GM21529 (cell line): ENCODE data around the gene USP12.

ENCODE experiments used
- ATAC-seq: cut with Tn5 transposase; IDR thresholded peaks from one replicate; pipeline ENCODE4 v1.9.1; 2021; ENCODE audit not compliant: unreplicated experiment

The USP12 gene

GRCh38 chr13:27038323-27038722 is 133.3 kb downstream of the USP12 start:
- ATAC-seq: no peak

GRCh38 chr13:27037571-27037970 is 134.0 kb downstream of the USP12 start:
- ATAC-seq: no peak

GRCh38 chr13:27037171-27037570 is 134.4 kb downstream of the USP12 start:
- ATAC-seq: no peak

GRCh38 chr13:27036236-27036981 is 135.2 kb downstream of the USP12 start:
- no peak for ATAC-seq

- ATAC-seq: no peak
These were observed 135.7 kb downstream of the USP12 start for GRCh38 chr13:27035892-27036235.

- ATAC-seq: no peak
These were observed 136.9 kb downstream of the USP12 start for GRCh38 chr13:27034678-27035111.

GRCh38 chr13:27028683-27029480 is 142.7 kb downstream of the USP12 start:
- ATAC-seq: no peak

- ATAC-seq: no peak
These were observed 144.4 kb downstream of the USP12 start for GRCh38 chr13:27027086-27027667.

- ATAC-seq: no peak
These were observed 145.2 kb downstream of the USP12 start for GRCh38 chr13:27026396-27026795.

- ATAC-seq: no peak
These were observed 146.7 kb downstream of the USP12 start for GRCh38 chr13:27024776-27025492.

- ATAC-seq: no peak
These were observed 147.5 kb downstream of the USP12 start for GRCh38 chr13:27024074-27024461.

- ATAC-seq: no peak
These were observed 148.1 kb downstream of the USP12 start for GRCh38 chr13:27023385-27024073.

GRCh38 chr13:27022571-27023311 is 148.9 kb downstream of the USP12 start:
- no peak for ATAC-seq

- ATAC-seq: no peak
These were observed 151.2 kb downstream of the USP12 start for GRCh38 chr13:27020415-27020814.

GRCh38 chr13:27018882-27019281 is 152.7 kb downstream of the USP12 start:
- ATAC-seq: no peak

- ATAC-seq: no peak
These were observed 153.2 kb downstream of the USP12 start for GRCh38 chr13:27018344-27018861.

GRCh38 chr13:27016875-27017274 is 154.7 kb downstream of the USP12 start:
- ATAC-seq: no peak
